Osteocyte (in vitro differentiated cells): Measurements from ENCODE around the gene ABCC9. TPM values are rescaled to one million over a fixed set of nuclear protein-coding genes. Genes with fewer than 3 reads are reported as not detected.

ENCODE experiments used
- DNase-seq: peaks from one replicate; pipeline ENCODE4 v3.0.0; 2021; ENCODE audit warnings: mixed read lengths; ENCODE audit not compliant: unreplicated experiment; ENCODE audit errors: extremely low spot score
- H3K27ac Mint-ChIP-seq: one replicate; pipeline ENCODE4 v1.8.0; 2021; ENCODE audit warnings: mild to moderate bottlenecking, mixed read lengths; ENCODE audit not compliant: unreplicated experiment
- H3K27me3 Mint-ChIP-seq: one replicate; pipeline ENCODE4 v1.8.0; 2021; ENCODE audit warnings: mixed read lengths; ENCODE audit not compliant: unreplicated experiment
- H3K36me3 Mint-ChIP-seq: one replicate; pipeline ENCODE4 v1.8.0; 2021; ENCODE audit warnings: mixed read lengths; ENCODE audit not compliant: unreplicated experiment
- H3K4me1 Mint-ChIP-seq: one replicate; pipeline ENCODE4 v1.8.0; 2021; ENCODE audit warnings: mixed read lengths; ENCODE audit not compliant: unreplicated experiment
- H3K4me3 Mint-ChIP-seq: one replicate; pipeline ENCODE4 v1.8.0; 2021; ENCODE audit warnings: mild to moderate bottlenecking, moderate library complexity, mixed read lengths; ENCODE audit not compliant: unreplicated experiment
- H3K9me3 Mint-ChIP-seq: one replicate; pipeline ENCODE4 v1.8.0; 2021; ENCODE audit warnings: mixed read lengths; ENCODE audit not compliant: unreplicated experiment
- total RNA-seq: library from RNA; stranded (reverse); gene quantifications from 2 replicates; pipeline ENCODE4 v1.2.1, GENCODE V29; 2021
- TF ChIP-seq, protein P1 (sequence below): fragments of 200-600 bp; sonication (generic); IDR thresholded peaks from 2 replicates; pipeline ENCODE4 v1.5.0; 2021; ENCODE audit warnings: antibody characterized with exemption, mild to moderate bottlenecking, moderate library complexity

ABCC9 gene
- total RNA-seq, 1 donor from 2014 or later = 0.46 TPM

- no peak for DNase-seq
- H3K4me3 Mint-ChIP-seq = no peak overlapping the region
- peaks cover 6% of the 10 kb centered on the region for H3K4me1 Mint-ChIP-seq
- no peaks in the 10 kb centered on the region for H3K9me3 Mint-ChIP-seq
- TF ChIP-seq, protein P1, sequence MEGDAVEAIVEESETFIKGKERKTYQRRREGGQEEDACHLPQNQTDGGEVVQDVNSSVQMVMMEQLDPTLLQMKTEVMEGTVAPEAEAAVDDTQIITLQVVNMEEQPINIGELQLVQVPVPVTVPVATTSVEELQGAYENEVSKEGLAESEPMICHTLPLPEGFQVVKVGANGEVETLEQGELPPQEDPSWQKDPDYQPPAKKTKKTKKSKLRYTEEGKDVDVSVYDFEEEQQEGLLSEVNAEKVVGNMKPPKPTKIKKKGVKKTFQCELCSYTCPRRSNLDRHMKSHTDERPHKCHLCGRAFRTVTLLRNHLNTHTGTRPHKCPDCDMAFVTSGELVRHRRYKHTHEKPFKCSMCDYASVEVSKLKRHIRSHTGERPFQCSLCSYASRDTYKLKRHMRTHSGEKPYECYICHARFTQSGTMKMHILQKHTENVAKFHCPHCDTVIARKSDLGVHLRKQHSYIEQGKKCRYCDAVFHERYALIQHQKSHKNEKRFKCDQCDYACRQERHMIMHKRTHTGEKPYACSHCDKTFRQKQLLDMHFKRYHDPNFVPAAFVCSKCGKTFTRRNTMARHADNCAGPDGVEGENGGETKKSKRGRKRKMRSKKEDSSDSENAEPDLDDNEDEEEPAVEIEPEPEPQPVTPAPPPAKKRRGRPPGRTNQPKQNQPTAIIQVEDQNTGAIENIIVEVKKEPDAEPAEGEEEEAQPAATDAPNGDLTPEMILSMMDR = no peak
- H3K36me3 Mint-ChIP-seq = no peaks in the 10 kb centered on the region
- H3K27me3 Mint-ChIP-seq = peaks cover 17% of the 10 kb centered on the region
- H3K27ac Mint-ChIP-seq = no peak overlapping the region
These were observed 30.8 kb upstream of the ABCC9 start for GRCh38 chr12:21972055-21972454.

DNA sequence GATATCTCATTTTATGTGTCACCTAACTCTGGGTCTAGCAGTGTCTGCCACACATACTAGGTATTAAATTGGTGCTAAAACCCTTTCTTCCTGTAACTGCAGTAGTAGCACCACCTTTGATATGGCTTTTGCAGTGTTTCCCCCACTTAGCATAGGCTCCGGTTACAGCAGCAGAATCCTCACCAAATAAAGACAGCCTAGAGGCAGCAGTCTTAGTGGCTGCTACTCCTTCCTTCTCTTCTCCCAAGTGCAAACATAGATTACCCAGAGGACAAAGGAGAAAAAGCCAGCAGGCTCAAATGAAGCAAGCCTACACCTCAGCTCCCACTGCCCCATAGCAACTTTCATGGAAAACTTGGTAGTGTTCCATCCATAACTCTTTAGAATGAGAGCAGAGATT, 30.1 kb upstream of the ABCC9 start:
- Mint-ChIP-seq H3K36me3 (no peaks in the 10 kb centered on the region), H3K4me3 (no peak overlapping the region), H3K4me1 (peaks cover 6% of the 10 kb centered on the region), H3K9me3 (no peaks in the 10 kb centered on the region), H3K27ac (no peak overlapping the region), H3K27me3 (peaks cover 17% of the 10 kb centered on the region)
- TF ChIP-seq, protein P1 = no peak
- no peak for DNase-seq

GRCh38 chr12:21962821-21963220, 21.6 kb upstream of the ABCC9 start:
- TF ChIP-seq, protein P1 = no peak
- H3K36me3 Mint-ChIP-seq = no peaks in the 10 kb centered on the region
- no peaks in the 10 kb centered on the region for H3K4me1 Mint-ChIP-seq
- no peak overlapping the region for H3K27ac Mint-ChIP-seq
- peaks cover 6% of the 10 kb centered on the region for H3K27me3 Mint-ChIP-seq
- no peak overlapping the region for H3K4me3 Mint-ChIP-seq
- no peak for DNase-seq
- peaks cover 6% of the 10 kb centered on the region for H3K9me3 Mint-ChIP-seq

- H3K27me3 Mint-ChIP-seq = peaks cover 6% of the 10 kb centered on the region
- no peak for DNase-seq
- no peaks in the 10 kb centered on the region for H3K36me3 Mint-ChIP-seq
- no peak overlapping the region for H3K27ac Mint-ChIP-seq
- TF ChIP-seq, protein P1 = no peak
- H3K4me1 Mint-ChIP-seq = no peaks in the 10 kb centered on the region
- peaks cover 6% of the 10 kb centered on the region for H3K9me3 Mint-ChIP-seq
- no peak overlapping the region for H3K4me3 Mint-ChIP-seq
These were observed 21.0 kb upstream of the ABCC9 start for GRCh38 chr12:21962236-21962635.

- H3K36me3 Mint-ChIP-seq = no peaks in the 10 kb centered on the region
- no peak overlapping the region for H3K27ac Mint-ChIP-seq
- H3K4me3 Mint-ChIP-seq = no peak overlapping the region
- no peaks in the 10 kb centered on the region for H3K4me1 Mint-ChIP-seq
- DNase-seq = no peak
- H3K9me3 Mint-ChIP-seq = peaks cover 28% of the 10 kb centered on the region
- TF ChIP-seq, protein P1 = no peak
- H3K27me3 Mint-ChIP-seq = peaks cover 16% of the 10 kb centered on the region
These were observed 9.4 kb upstream of the ABCC9 start for GRCh38 chr12:21950649-21951048.
